OCI-LY1 (cell line): ENCODE data around the gene EFHC2.

Experiments
- CTCF ChIP-seq: fragments of 200-600 bp; sonication (generic), shearing (Covaris generic); IDR thresholded peaks from 2 replicates; pipeline ENCODE4 v1.5.1; 2017; ENCODE audit warnings: mild to moderate bottlenecking, antibody characterized with exemption, low read length, moderate library complexity, mixed read lengths
- EZH2 ChIP-seq: fragments of 200-600 bp; sonication (generic), shearing (Covaris generic); IDR thresholded peaks from 2 replicates; pipeline ENCODE4 v1.8.0; 2017; ENCODE audit warnings: borderline replicate concordance, mixed run types, mild to moderate bottlenecking, antibody characterized with exemption, low read length, moderate library complexity, mixed read lengths

GRCh38 chrX:44392767-44393166, 49.3 kb upstream of the EFHC2 start:
- TF ChIP-seq CTCF = no peak
- TF ChIP-seq EZH2 = no peak
